Vagina (tissue), 2 donors: ENCODE results near the gene NELL1. TPM values are rescaled to one million over a fixed set of nuclear protein-coding genes. Genes with fewer than 3 reads are reported as not detected.
"Not testable (repeated sequence)": the region's sequence is repeated elsewhere in the genome, so short reads cannot be mapped to it uniquely, and the experiment has no call there.

Experiments used
- DNase-seq, 2 donors: peaks; one replicate each; pipeline ENCODE4 v3.0.0-alpha.2; 2017; ENCODE audit errors: extremely low spot score in 2 of 2
- H3K27ac ChIP-seq: fragments of 200-600 bp; sonication (generic); one replicate; pipeline ENCODE4 v1.5.1; 2019
- H3K27me3 ChIP-seq: fragments of 200-600 bp; sonication (generic); one replicate; pipeline ENCODE4 v1.5.1; 2019
- H3K36me3 ChIP-seq, 2 donors: fragments of 200-600 bp; sonication (generic); one replicate each; pipeline ENCODE4 v1.5.1; 2017 to 2019
- H3K4me1 ChIP-seq: fragments of 200-600 bp; sonication (generic); one replicate; pipeline ENCODE4 v1.5.1; 2019
- H3K4me3 ChIP-seq, 2 donors: fragments of 200-600 bp; sonication (generic); 1 replicate in 1 of 2; 2 replicates in 1 of 2; pipeline ENCODE4 v1.5.1; 2016 to 2019
- H3K9me3 ChIP-seq: fragments of 200-600 bp; sonication (generic); one replicate; pipeline ENCODE4 v1.5.1; 2019
- POLR2A ChIP-seq, 2 donors: fragments of 450-650 bp; IDR thresholded peaks; one replicate each; pipeline ENCODE4 v1.6.1; 2017; ENCODE audit warnings: antibody characterized with exemption in 2 of 2, mild to moderate bottlenecking in 2 of 2, moderate library complexity in 2 of 2
- POLR2AphosphoS5 ChIP-seq, 2 donors: sonication (generic); formaldehyde crosslinking; IDR thresholded peaks; one replicate each; pipeline ENCODE4 v1.9.0; 2017; ENCODE audit warnings: antibody characterized with exemption in 2 of 2, mild to moderate bottlenecking in 2 of 2, low read depth in 1 of 2; ENCODE audit not compliant: insufficient read depth in 1 of 2
- intact Hi-C: fragments of 100-400 bp; cut with DNase I; formaldehyde crosslinking; loops from one replicate; pipeline ENCODE4 v1.15.1; 2023
- total RNA-seq: library from RNA; depleted of rRNA; stranded (reverse); fragments of >200 nt; gene quantifications from one replicate; pipeline ENCODE4 v1.2.3, GENCODE V29; 2016
- TF ChIP-seq, protein P1 (sequence below), 3 experiments: fragments of 450-650 bp in 2 of 3; fragments of 200-600 bp in 1 of 3; sonication (generic) in 1 of 3; IDR thresholded peaks; one replicate each; pipeline ENCODE4 v1.5.1; 2017 to 2019; ENCODE audit warnings: antibody characterized with exemption in 3 of 3, mild to moderate bottlenecking in 2 of 3, moderate library complexity in 2 of 3

NELL1 gene
- total RNA-seq, 1 donor from 2014 or later, result 0.49 TPM

DNA sequence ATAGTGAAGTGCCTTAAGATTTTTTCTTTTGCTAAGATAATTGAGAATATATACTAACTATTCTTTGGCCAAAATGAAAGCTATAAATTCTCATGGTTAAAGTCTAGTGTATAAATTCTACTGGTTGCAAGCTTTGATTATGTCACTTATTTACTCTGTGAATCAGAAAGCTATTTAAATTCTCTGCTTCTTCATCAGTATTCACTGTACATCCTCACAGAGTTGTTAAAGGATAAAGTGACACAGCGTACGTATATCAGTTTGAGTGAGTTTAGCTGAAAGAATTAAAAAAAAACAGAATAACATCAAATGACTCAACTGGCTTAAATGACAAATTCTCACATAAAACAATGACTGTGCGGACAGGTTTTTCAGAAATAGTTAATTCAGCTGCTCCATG is 453.1 kb downstream of the NELL1 start:
- H3K27me3 ChIP-seq, result no peaks in the 10 kb centered on the region
- intact Hi-C loops, result no loop called here

DNA sequence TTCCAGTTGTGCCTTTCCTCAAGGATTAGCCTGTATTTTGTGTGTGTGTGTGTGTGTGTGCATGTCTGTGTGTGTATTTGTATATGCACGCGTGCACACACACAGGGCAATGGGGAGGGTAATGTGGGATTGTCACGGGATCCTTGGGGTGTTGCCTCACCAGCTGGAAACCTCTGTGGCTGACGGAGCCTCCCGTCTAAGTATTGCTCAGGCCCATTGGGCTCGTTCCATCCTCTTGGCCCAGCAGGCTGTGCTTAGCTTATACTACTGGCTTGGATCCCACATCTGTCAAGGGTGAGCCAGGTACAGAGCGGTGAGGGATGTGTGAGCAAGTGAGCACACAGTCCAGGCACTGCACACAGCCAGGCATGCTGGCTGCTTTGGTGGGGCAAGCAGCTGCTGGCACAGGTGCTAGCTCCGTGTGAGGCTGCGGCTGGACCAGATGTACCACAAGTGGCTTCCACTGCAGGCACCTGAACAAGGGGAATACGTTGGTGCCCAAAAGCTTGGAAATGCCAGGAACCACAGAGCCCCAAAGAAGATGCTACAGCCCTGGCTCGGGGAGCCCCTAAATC is 462.8 kb downstream of the NELL1 start:
- Histone ChIP-seq H3K9me3 (no peaks in the 10 kb centered on the region), H3K27ac (no peak overlapping the region), H3K27me3 (no peaks in the 10 kb centered on the region), H3K4me3 (no peak overlapping the region), H3K4me1 (no peaks in the 10 kb centered on the region), H3K36me3 (no peaks in the 10 kb centered on the region)
- no peak for TF ChIP-seq POLR2A (IDR thresholded peaks at IDR 0.05)
- TF ChIP-seq, protein P1, sequence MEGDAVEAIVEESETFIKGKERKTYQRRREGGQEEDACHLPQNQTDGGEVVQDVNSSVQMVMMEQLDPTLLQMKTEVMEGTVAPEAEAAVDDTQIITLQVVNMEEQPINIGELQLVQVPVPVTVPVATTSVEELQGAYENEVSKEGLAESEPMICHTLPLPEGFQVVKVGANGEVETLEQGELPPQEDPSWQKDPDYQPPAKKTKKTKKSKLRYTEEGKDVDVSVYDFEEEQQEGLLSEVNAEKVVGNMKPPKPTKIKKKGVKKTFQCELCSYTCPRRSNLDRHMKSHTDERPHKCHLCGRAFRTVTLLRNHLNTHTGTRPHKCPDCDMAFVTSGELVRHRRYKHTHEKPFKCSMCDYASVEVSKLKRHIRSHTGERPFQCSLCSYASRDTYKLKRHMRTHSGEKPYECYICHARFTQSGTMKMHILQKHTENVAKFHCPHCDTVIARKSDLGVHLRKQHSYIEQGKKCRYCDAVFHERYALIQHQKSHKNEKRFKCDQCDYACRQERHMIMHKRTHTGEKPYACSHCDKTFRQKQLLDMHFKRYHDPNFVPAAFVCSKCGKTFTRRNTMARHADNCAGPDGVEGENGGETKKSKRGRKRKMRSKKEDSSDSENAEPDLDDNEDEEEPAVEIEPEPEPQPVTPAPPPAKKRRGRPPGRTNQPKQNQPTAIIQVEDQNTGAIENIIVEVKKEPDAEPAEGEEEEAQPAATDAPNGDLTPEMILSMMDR (IDR thresholded peaks at IDR 0.05), result no peak
- no peak for TF ChIP-seq POLR2AphosphoS5 (IDR thresholded peaks at IDR 0.05; ENCODE audit: insufficient read depth in 1 of 2, low read depth in 1 of 2)
- intact Hi-C loops, result no loop called here
- DNase-seq, result no peak

More for the DNA sequence above, 453.1 kb downstream of the NELL1 start:
- Histone ChIP-seq H3K27ac (no peak overlapping the region), H3K4me1 (no peaks in the 10 kb centered on the region), H3K4me3 (no peak overlapping the region), H3K9me3 (no peaks in the 10 kb centered on the region), H3K36me3 (no peaks in the 10 kb centered on the region)
- no peak for TF ChIP-seq POLR2AphosphoS5 (IDR thresholded peaks at IDR 0.05; ENCODE audit: insufficient read depth in 1 of 2, low read depth in 1 of 2)
- TF ChIP-seq, protein P1 (IDR thresholded peaks at IDR 0.05), result no peak
- TF ChIP-seq POLR2A (IDR thresholded peaks at IDR 0.05), result no peak
- no peak for DNase-seq

DNA sequence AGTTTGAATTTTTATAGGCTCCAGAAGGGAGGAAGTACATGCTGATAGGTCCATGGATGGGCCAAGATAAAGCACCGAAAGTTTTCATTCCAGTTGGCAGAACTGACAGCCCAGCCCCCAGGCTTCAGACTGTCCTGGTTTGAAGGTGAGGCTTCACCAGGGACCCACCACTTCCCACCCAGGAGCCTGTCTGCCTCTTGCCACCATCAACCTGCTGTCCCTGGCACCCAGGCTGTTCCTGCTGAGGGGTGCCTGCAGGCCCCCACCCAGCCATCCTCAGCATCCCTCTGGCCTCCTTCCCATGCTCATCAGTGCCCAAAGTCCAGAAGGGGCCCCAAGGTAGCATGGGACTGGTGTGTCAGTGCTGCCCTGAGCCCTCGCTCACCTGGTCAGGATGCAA is 463.9 kb downstream of the NELL1 start:
- no peak for DNase-seq
- Histone ChIP-seq H3K4me3 (no peak overlapping the region), H3K27ac (no peak overlapping the region), H3K27me3 (no peaks in the 10 kb centered on the region), H3K9me3 (no peaks in the 10 kb centered on the region), H3K36me3 (no peaks in the 10 kb centered on the region), H3K4me1 (no peaks in the 10 kb centered on the region)
- TF ChIP-seq POLR2A (IDR thresholded peaks at IDR 0.05) (no peak), POLR2AphosphoS5 (IDR thresholded peaks at IDR 0.05; ENCODE audit: insufficient read depth in 1 of 2, low read depth in 1 of 2) (no peak)
- TF ChIP-seq, protein P1 (IDR thresholded peaks at IDR 0.05), result no peak
- intact Hi-C loops, result no loop called here

DNA sequence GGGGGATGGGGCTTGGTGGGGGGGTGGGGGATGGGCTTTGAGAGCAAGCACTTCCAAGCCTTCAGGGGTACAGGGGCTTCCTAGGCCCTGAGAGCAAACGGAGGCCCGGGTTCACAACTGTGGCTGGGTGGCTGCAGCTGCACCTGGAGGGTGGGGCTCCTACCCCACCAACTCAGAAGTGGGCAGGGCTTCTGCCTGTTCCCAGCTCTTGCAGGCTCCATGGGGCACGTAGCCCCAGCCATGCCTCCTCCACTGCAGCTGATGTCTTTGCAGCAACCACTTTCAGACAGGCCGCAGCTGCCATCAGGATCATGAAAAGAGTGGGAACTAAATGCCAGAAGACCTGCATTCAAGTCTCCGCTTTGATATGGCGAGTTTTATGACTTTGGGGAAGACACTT is 464.3 kb downstream of the NELL1 start:
- no peaks in the 10 kb centered on the region for H3K27me3 ChIP-seq
- H3K36me3 ChIP-seq, result no peaks in the 10 kb centered on the region
- no peak overlapping the region for H3K4me3 ChIP-seq
- H3K27ac ChIP-seq, result no peak overlapping the region
- TF ChIP-seq POLR2AphosphoS5 (IDR thresholded peaks at IDR 0.05; ENCODE audit: insufficient read depth in 1 of 2, low read depth in 1 of 2) (no peak), POLR2A (IDR thresholded peaks at IDR 0.05) (no peak)
- TF ChIP-seq, protein P1 (IDR thresholded peaks at IDR 0.05), result no peak
- H3K4me1 ChIP-seq, result no peaks in the 10 kb centered on the region
- H3K9me3 ChIP-seq, result no peaks in the 10 kb centered on the region
- intact Hi-C loops, result no loop called here
- no peak for DNase-seq

DNA sequence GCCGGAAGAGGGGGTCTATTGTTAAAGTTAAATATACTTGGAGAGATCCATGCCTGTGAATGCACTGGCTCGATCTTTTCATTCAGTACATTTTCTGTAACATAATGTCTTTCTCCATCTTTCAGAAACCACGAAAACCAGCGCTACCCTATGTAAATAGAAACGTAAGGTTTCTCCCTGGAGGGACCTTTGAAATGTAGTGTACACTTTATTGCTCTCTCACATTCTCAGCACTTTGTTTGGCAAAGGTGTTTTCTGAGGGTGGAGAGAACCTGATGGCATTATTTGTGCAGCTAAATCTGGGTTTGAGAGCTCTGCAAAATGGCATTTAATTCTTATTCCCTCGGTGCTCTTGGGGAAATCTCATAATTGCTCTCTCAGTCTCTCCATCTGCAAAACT is 468.4 kb downstream of the NELL1 start:
- no peak for DNase-seq
- H3K36me3 ChIP-seq, result no peaks in the 10 kb centered on the region
- H3K27me3 ChIP-seq, result no peaks in the 10 kb centered on the region
- H3K4me1 ChIP-seq, result no peaks in the 10 kb centered on the region
- intact Hi-C loops, result no loop called here
- H3K4me3 ChIP-seq, result no peak overlapping the region
- H3K27ac ChIP-seq, result no peak overlapping the region
- TF ChIP-seq POLR2A (IDR thresholded peaks at IDR 0.05) (no peak), POLR2AphosphoS5 (IDR thresholded peaks at IDR 0.05; ENCODE audit: insufficient read depth in 1 of 2, low read depth in 1 of 2) (no peak)
- TF ChIP-seq, protein P1 (IDR thresholded peaks at IDR 0.05), result no peak
- no peaks in the 10 kb centered on the region for H3K9me3 ChIP-seq

DNA sequence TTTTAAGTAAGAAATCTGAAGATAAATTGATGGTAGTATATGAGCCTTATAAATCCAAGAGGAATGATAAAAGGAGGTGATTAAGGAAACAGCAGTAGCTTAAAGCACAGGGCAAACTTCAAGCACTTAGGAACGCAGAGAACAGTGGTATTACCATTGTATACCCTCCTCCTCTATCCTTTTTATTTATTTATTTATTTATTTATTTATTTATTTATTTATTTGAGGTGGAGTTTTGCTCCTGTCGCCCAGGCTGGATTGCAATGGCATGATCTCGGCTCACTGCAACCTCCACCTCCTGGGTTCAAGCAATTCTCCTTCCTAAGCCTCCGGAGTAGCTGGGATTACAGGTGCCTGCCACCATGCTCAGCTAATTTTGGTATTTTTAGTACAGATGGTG is 472.2 kb downstream of the NELL1 start:
- H3K9me3 ChIP-seq, H3K27me3 ChIP-seq, intact Hi-C loops, H3K27ac ChIP-seq, H3K4me1 ChIP-seq, H3K36me3 ChIP-seq, DNase-seq, H3K4me3 ChIP-seq: not testable (repeated sequence)
